ENCODE results near the gene PRPF19. TPM values are rescaled to one million over a fixed set of nuclear protein-coding genes. Genes with fewer than 3 reads are reported as not detected.

Gene PRPF19
- total and polyA plus RNA-seq, 9 of the 15 experiments (the other 6 are each of a cell fraction or from before 2014, with no cell fraction given), result 9.4 to 212 (median 73.2) TPM

DNA sequence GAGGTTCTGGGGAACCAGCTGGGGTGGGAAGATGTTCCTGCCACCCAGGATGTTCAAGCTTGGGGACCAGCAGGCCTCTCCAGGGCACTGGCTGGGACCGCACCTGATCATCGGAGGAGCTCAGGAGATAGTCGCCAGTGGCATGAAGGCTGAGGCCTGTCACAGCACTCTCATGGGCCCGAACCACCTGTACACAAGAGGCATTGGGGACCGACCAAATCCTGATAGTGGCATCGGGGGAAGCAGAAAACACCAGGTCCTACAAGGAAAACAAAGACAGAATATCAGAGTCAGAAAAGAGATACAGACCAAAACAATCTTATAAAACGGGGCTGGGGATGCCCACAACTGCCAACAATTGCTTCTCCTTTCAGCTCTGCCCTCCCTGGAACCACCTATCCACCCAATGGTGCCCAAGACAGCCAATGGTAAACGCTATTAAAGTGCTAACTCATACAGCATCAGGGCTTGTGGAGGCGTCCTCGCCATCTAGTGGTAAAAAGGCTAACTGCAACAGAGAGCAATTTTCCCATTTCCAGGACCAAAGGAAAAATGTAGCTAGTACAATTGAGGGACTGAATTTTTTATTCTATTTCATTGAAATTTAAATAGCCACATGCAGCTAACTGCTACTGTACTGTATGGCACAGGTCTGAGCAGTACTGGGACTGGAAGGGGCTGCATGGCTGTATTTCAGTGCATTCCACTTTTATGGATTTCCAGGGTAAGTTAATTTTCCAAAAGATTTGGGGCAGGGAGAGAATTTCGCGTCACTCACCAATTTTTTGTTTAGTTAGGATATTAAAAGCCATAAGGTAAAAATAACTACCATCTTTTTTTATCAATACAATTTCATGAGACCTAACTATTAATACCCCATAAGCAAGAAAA is 7.1 kb downstream of the PRPF19 start (continued):
- TF ChIP-seq STAT5A (IDR thresholded peaks at IDR 0.05; ENCODE audit: borderline replicate concordance, low read length) (no peak), LARP7 (IDR thresholded peaks at IDR 0.05) (no peak), ZNF124 (CRISPR knock-in tag; IDR thresholded peaks at IDR 0.05) (no peak), U2AF1 (optimal IDR thresholded peaks at IDR 0.05; ENCODE audit: low read depth, low read length) (no peak), DDX20 (tag; IDR thresholded peaks at IDR 0.05; ENCODE audit: low read depth) (no peak), HNRNPL (IDR thresholded peaks at IDR 0.05; ENCODE audit: low read depth, low read length) (no peak), RCOR1 (IDR thresholded peaks at IDR 0.05; ENCODE audit: borderline replicate concordance in 1 of 2, low read depth in 2 of 2, low read length in 2 of 2) (0 out of 4 replicates have a peak, but pooled peaks of 1 of the 2 experiments have one; percentile 17), POLR2AphosphoS5 (IDR thresholded peaks at IDR 0.05; ENCODE audit: control insufficient read depth, insufficient read depth, low read depth, low read length) (no peak), ARID1B (IDR thresholded peaks at IDR 0.05) (no peak), WHSC1 (IDR thresholded peaks at IDR 0.05; ENCODE audit: low read length) (no peak), JUND (IDR thresholded peaks at IDR 0.05; ENCODE audit: borderline replicate concordance, low read depth, low read length) (peak; percentile 15; the same call in 1 of the 2 replicates), JUND (tag; IDR thresholded peaks at IDR 0.05; ENCODE audit: borderline replicate concordance, low read depth, low read length) (no peak), POLR2H (tag; IDR thresholded peaks at IDR 0.05; ENCODE audit: low read depth) (no peak), ZNF584 (CRISPR knock-in tag; IDR thresholded peaks at IDR 0.05; ENCODE audit: low read depth) (no peak), SIX5 (IDR thresholded peaks at IDR 0.05; ENCODE audit: borderline replicate concordance in 1 of 2, insufficient read depth in 1 of 2, low read depth in 1 of 2, low read length in 2 of 2) (no peak), ZNF311 (CRISPR knock-in tag; IDR thresholded peaks at IDR 0.05) (no peak), MCM7 (IDR thresholded peaks at IDR 0.05) (no peak), RBM34 (IDR thresholded peaks at IDR 0.05; ENCODE audit: borderline replicate concordance, insufficient read depth, low read length) (no peak), ZNF121 (CRISPR knock-in tag; conservative IDR thresholded peaks at IDR 0.05) (no peak), ZNF436 (CRISPR knock-in tag; IDR thresholded peaks at IDR 0.05) (no peak), ZNF551 (CRISPR knock-in tag; IDR thresholded peaks at IDR 0.05) (no peak), MYC (IDR thresholded peaks at IDR 0.05; ENCODE audit: low read depth, low read length) (no peak), MYC (CRISPR knock-in tag; IDR thresholded peaks at IDR 0.05; ENCODE audit: borderline replicate concordance, low read depth) (no peak), CTCF (IDR thresholded peaks at IDR 0.05 in 2 of 3, conservative IDR thresholded peaks at IDR 0.05 in 1 of 3; ENCODE audit: insufficient read depth in 2 of 3, low read depth in 1 of 3, low read length in 3 of 3) (peak; percentile 82 to 94 (median 94)), ZNF778 (CRISPR knock-in tag; IDR thresholded peaks at IDR 0.05) (no peak), ZNF316 (IDR thresholded peaks at IDR 0.05) (peak; percentile 78)
- TF ChIP-seq, protein P1, sequence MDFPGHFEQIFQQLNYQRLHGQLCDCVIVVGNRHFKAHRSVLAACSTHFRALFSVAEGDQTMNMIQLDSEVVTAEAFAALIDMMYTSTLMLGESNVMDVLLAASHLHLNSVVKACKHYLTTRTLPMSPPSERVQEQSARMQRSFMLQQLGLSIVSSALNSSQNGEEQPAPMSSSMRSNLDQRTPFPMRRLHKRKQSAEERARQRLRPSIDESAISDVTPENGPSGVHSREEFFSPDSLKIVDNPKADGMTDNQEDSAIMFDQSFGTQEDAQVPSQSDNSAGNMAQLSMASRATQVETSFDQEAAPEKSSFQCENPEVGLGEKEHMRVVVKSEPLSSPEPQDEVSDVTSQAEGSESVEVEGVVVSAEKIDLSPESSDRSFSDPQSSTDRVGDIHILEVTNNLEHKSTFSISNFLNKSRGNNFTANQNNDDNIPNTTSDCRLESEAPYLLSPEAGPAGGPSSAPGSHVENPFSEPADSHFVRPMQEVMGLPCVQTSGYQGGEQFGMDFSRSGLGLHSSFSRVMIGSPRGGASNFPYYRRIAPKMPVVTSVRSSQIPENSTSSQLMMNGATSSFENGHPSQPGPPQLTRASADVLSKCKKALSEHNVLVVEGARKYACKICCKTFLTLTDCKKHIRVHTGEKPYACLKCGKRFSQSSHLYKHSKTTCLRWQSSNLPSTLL (IDR thresholded peaks at IDR 0.05), result no peak
